Ovary (tissue), 9 donors: ENCODE measurements around the gene MPPED2. TPM values are rescaled to one million over a fixed set of nuclear protein-coding genes. Genes with fewer than 3 reads are reported as not detected.

Source experiments
- DNase-seq, 5 donors: peaks; one replicate each; pipeline ENCODE4 v3.0.0-alpha.2; 2019 to 2020
- H3K27ac ChIP-seq, 2 donors: fragments of 200-600 bp; one replicate each; pipeline versions ENCODE4 v1.5.1 to v1.8.0; 2019 to 2022
- H3K27me3 ChIP-seq: fragments of 200-600 bp; one replicate; pipeline ENCODE4 v1.8.0; 2022
- H3K36me3 ChIP-seq: fragments of 200-600 bp; sonication (generic); one replicate; pipeline ENCODE4 v1.5.1; 2019
- H3K4me1 ChIP-seq: one replicate; pipeline ENCODE4 v1.8.1; 2013; ENCODE audit warnings: mild to moderate bottlenecking, moderate library complexity; ENCODE audit not compliant: insufficient read depth
- H3K4me3 ChIP-seq: fragments of 200-600 bp; sonication (generic); one replicate; pipeline ENCODE4 v1.5.1; 2017
- H3K9me3 ChIP-seq, 2 donors: fragments of 200-600 bp in 1 of 2; sonication (generic) in 1 of 2; one replicate each; pipeline versions ENCODE4 v1.5.1 to v1.8.1; 2013 to 2019; ENCODE audit warnings: mild to moderate bottlenecking in 1 of 2, moderate library complexity in 1 of 2
- EP300 ChIP-seq: sonication (generic); formaldehyde crosslinking; IDR thresholded peaks from one replicate; pipeline ENCODE4 v1.6.1; 2017; ENCODE audit warnings: antibody characterized with exemption
- POLR2A ChIP-seq: fragments of 450-650 bp; IDR thresholded peaks from one replicate; pipeline ENCODE4 v1.6.1; 2017; ENCODE audit warnings: antibody characterized with exemption, mild to moderate bottlenecking, moderate library complexity
- WGBS, 3 donors: extraction: QIAGEN DNeasy Blood & Tissue Kit in 1 of 3; methylation state at CpG; one replicate each; pipeline versions ENCODE4 v1.1.5 to v1.1.7; 2013 to 2017; 5-methylcytosine and 5-hydroxymethylcytosine counted together
- intact Hi-C, 4 donors: fragments of 100-400 bp; cut with DNase I; formaldehyde crosslinking; loops; one replicate each; pipeline versions ENCODE4 v1.11.0 to v1.15.1; 2022 to 2023
- polyA plus RNA-seq, 2 donors: library from polyadenylated mRNA; stranded (reverse); fragments of 200-250 nt in 1 of 2; fragments of 350-450 nt in 1 of 2; fragmentation: Illumina TruSeq in 1 of 2; extraction: RNeasy Lipid Tissue Mini Kit (QIAGEN cat#74804) in 1 of 2; gene quantifications; one replicate each; pipeline ENCODE4 v1.2.3, GENCODE V29; 2013 to 2014
- total RNA-seq, 7 donors: library from RNA; depleted of rRNA in 2 of 7; stranded (reverse); fragments of >200 nt in 2 of 7; fragmentation: NEBNext Ultra II Directional in 3 of 7; extraction: Animal tissue kit (Norgen Biotek cat#: 25700) in 3 of 7; gene quantifications; one replicate each; pipeline versions ENCODE4 v1.1.0 to v1.2.4, GENCODE V29; 2016 to 2023
- TF ChIP-seq, protein P1 (sequence below), 3 donors: fragments of 450-650 bp in 2 of 3; fragments of 200-600 bp in 1 of 3; IDR thresholded peaks; one replicate each; pipeline versions ENCODE4 v1.5.1 to v1.8.0; 2016 to 2022; ENCODE audit warnings: antibody characterized with exemption in 3 of 3, mild to moderate bottlenecking in 1 of 3
- donor health status: DM: no; HTN: no; CAD: no; lungs with moderate emphysema.
- donor health status: DM: no; HTN: no; CAD: no.
- donor health status: Bipolar disorder and iron deficiency.
- donor health status: DM: yes; HTN: yes; CAD: no.
- donor health status: DM: no; HTN: no; CAD: no.
- donor health status: DM: yes; HTN: yes; CAD: no.

MPPED2 gene
- total and polyA plus RNA-seq, 9 donors: 0.30 to 10.1 (median 2.9) TPM

DNA sequence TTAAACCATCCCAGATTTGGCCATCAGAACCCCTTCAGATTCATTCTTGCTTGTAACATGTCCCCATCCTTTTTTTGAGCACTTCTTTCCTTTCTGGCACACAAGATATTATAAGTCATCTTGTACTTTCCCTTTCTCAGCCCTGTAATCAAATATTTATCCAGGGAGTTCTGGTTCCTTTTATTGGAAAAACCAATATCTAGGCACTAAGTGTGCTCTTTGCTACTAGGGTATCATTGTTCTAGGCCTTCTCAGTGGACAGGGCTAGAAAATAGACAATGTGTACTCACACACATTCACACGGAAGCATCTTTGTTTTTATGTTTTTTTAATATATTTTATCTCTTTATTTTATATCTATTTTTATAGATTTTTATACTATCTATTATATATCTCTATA is 216.0 kb downstream of the MPPED2 start:
- TF ChIP-seq, protein P1, sequence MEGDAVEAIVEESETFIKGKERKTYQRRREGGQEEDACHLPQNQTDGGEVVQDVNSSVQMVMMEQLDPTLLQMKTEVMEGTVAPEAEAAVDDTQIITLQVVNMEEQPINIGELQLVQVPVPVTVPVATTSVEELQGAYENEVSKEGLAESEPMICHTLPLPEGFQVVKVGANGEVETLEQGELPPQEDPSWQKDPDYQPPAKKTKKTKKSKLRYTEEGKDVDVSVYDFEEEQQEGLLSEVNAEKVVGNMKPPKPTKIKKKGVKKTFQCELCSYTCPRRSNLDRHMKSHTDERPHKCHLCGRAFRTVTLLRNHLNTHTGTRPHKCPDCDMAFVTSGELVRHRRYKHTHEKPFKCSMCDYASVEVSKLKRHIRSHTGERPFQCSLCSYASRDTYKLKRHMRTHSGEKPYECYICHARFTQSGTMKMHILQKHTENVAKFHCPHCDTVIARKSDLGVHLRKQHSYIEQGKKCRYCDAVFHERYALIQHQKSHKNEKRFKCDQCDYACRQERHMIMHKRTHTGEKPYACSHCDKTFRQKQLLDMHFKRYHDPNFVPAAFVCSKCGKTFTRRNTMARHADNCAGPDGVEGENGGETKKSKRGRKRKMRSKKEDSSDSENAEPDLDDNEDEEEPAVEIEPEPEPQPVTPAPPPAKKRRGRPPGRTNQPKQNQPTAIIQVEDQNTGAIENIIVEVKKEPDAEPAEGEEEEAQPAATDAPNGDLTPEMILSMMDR (IDR thresholded peaks at IDR 0.05): no peak
- TF ChIP-seq EP300 (no peak), POLR2A (no peak)

GRCh38 chr11:30368394-30368793 is 217.8 kb downstream of the MPPED2 start:
- no peaks in the 10 kb centered on the region for H3K9me3 ChIP-seq
- no peaks in the 10 kb centered on the region for H3K36me3 ChIP-seq
- intact Hi-C loops: no loop called here
- no peak overlapping the region for H3K27ac ChIP-seq
- H3K4me1 ChIP-seq: no peaks in the 10 kb centered on the region
- H3K4me3 ChIP-seq: no peak overlapping the region
- 89 to 96% (median 93%) methylated on average over 4 of the region's 4 CpGs for WGBS, 3 donors
- H3K27me3 ChIP-seq: no peaks in the 10 kb centered on the region
- no peak for TF ChIP-seq POLR2A
- no peak for TF ChIP-seq EP300
- TF ChIP-seq, protein P1 (IDR thresholded peaks at IDR 0.05): no peak
- no peak for DNase-seq

More for the DNA sequence above, 216.0 kb downstream of the MPPED2 start:
- intact Hi-C loops: no loop called here
- DNase-seq: no peak
- 74 to 91% (median 84%) methylated on average over 1 of the region's 1 CpG for WGBS, 3 donors
- no peak overlapping the region for H3K27ac ChIP-seq
- no peaks in the 10 kb centered on the region for H3K36me3 ChIP-seq
- H3K9me3 ChIP-seq: no peaks in the 10 kb centered on the region
- H3K4me1 ChIP-seq: no peaks in the 10 kb centered on the region
- H3K4me3 ChIP-seq: no peak overlapping the region
- H3K27me3 ChIP-seq: no peaks in the 10 kb centered on the region

DNA sequence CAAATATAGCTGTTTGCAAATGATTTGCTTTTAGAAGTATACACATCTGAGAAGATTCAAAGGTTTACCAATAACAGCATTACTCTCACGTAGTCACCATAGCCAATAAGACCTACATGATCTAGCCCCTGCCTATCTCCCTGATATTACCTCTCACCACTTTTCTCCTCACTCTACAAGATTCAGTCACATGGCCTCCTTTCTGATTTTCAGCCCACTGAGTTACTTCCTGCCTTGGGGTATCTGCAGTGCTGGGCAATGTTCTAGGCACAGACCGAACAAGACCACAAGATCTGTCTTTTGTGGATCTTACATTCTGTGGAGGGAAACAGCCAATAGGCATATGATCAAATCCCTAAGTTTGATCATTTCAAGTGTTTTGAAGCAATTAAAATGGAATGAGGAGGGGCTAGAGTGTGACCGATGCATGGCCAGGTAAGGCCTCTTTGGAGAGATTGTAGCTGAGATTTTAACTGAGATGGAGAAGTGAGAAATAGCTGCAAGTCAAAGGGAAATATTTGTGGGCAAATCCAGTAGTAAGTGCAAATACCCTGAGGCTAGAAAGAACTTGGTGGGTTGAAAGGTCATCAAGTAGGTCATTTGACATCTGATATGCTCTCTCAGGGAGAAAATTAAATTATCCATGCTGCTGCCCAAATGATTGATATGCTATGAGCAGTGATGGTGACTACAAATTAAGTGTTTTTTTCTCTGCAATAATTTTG is 220.2 kb downstream of the MPPED2 start:
- Histone ChIP-seq H3K4me3 (no peak overlapping the region), H3K27me3 (no peaks in the 10 kb centered on the region), H3K36me3 (no peaks in the 10 kb centered on the region), H3K9me3 (no peaks in the 10 kb centered on the region), H3K4me1 (no peaks in the 10 kb centered on the region), H3K27ac (no peak overlapping the region)
- DNase-seq: no peak
- WGBS, 3 donors: 92 to 97% (median 94%) methylated on average over 3 of the region's 3 CpGs
- intact Hi-C loops: no loop called here
- TF ChIP-seq EP300: no peak
- TF ChIP-seq POLR2A: no peak
- TF ChIP-seq, protein P1 (IDR thresholded peaks at IDR 0.05): no peak

DNA sequence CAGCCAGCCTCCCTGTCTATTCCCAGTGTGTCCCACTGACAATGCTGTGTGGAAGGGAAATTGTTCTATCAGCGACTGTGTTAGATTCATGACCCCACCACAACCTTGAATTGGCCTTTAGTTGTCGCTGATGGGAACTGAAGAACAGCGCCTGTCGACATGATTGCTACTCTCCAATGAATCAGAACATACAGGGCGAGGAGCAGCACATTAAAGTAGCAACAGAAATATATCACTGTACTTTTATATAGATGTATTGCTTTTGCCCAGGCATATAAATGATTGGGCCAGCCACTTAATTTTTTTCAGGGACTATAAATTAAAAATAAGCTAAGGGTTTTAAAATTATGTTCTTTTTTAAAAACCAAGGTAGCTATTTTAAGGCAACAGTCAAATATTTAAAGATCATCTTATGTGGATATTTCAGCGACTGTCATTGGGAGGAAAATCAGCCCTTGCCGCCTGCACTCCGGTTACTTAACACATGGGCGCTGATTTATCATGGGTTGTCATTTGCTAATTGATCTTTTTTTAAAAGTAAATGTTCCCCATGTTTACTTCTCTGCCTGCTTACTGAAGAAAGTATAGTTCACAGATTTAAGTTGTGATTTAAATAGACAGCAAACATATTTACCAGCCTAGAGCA is 221.2 kb downstream of the MPPED2 start:
- Histone ChIP-seq H3K4me1 (no peaks in the 10 kb centered on the region), H3K9me3 (no peaks in the 10 kb centered on the region), H3K27ac (no peak overlapping the region), H3K36me3 (no peaks in the 10 kb centered on the region), H3K27me3 (no peaks in the 10 kb centered on the region), H3K4me3 (no peak overlapping the region)
- intact Hi-C loops: no loop called here
- WGBS, 3 donors: 82 to 86% (median 82%) methylated on average over 9 of the region's 9 CpGs
- TF ChIP-seq EP300 (no peak), POLR2A (no peak)
- TF ChIP-seq, protein P1 (IDR thresholded peaks at IDR 0.05): no peak
- no peak for DNase-seq
